ENCODE data around the gene JAKMIP2.

JAKMIP2 gene

DNA sequence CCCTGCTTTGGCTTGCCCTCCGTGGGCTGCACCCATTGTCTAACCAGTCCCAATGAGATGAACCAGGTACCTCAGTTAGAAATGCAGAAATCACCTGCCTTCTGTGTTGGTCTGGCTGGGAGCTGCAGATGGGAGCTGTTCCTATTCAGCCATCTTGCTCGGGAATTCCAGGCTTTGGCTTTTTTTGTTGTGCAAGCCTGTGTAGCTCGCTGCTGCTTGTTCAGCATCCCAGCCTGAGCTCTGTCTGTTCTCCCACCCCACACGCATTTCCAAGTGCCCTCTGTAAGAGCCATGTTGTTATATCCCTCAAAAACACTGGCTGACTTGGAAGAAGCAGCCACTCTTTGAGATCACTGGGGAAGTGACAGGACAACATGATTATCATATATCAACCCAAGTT lies 171.0 kb downstream of the JAKMIP2 start:
- Histone ChIP-seq H3K4me3 (ENCODE audit: low read depth, low read length) (no peak overlapping the region), H3K9me3 (ENCODE audit: control insufficient read depth, insufficient read depth, low read depth, low read length) (no peaks in the 10 kb centered on the region), H3K27ac (ENCODE audit: extremely low read depth, low read depth, low read length) (no peak overlapping the region), H3K36me3 (ENCODE audit: control insufficient read depth in 2 of 2, insufficient read depth in 1 of 2, low read length in 2 of 2) (peaks cover 0 to 4% of the 10 kb centered on the region in 2 experiments; a peak in 1 of 3 replicates), H3K4me1 (ENCODE audit: control insufficient read depth, insufficient read depth, low read length) (no peaks in the 10 kb centered on the region)
- POLR2A ChIA-PET, result no interaction called here
- CTCF ChIA-PET, result no interaction called here
- TF ChIP-seq SP3 (tag by site-specific recombination; IDR thresholded peaks at IDR 0.05) (no peak), KLF9 (tag by site-specific recombination; IDR thresholded peaks at IDR 0.05; ENCODE audit: low read depth) (no peak), ZNF146 (tag by site-specific recombination; IDR thresholded peaks at IDR 0.05) (no peak), ZNF610 (tag by site-specific recombination; IDR thresholded peaks at IDR 0.05; ENCODE audit: borderline replicate concordance) (no peak), ZNF394 (tag by site-specific recombination; IDR thresholded peaks at IDR 0.05; ENCODE audit: borderline replicate concordance) (no peak), YY1 (tag by site-specific recombination; IDR thresholded peaks at IDR 0.05) (no peak), KLF10 (tag by site-specific recombination; IDR thresholded peaks at IDR 0.05) (no peak), TCF7L2 (IDR thresholded peaks at IDR 0.05; ENCODE audit: borderline replicate concordance, low read depth, low read length) (no peak), ZNF19 (tag by site-specific recombination; IDR thresholded peaks at IDR 0.05; ENCODE audit: low read depth) (no peak), ZNF624 (tag by site-specific recombination; IDR thresholded peaks at IDR 0.05) (no peak), ZNF391 (tag by site-specific recombination; IDR thresholded peaks at IDR 0.05; ENCODE audit: borderline replicate concordance, low read depth) (no peak)
- TF ChIP-seq, protein P1, sequence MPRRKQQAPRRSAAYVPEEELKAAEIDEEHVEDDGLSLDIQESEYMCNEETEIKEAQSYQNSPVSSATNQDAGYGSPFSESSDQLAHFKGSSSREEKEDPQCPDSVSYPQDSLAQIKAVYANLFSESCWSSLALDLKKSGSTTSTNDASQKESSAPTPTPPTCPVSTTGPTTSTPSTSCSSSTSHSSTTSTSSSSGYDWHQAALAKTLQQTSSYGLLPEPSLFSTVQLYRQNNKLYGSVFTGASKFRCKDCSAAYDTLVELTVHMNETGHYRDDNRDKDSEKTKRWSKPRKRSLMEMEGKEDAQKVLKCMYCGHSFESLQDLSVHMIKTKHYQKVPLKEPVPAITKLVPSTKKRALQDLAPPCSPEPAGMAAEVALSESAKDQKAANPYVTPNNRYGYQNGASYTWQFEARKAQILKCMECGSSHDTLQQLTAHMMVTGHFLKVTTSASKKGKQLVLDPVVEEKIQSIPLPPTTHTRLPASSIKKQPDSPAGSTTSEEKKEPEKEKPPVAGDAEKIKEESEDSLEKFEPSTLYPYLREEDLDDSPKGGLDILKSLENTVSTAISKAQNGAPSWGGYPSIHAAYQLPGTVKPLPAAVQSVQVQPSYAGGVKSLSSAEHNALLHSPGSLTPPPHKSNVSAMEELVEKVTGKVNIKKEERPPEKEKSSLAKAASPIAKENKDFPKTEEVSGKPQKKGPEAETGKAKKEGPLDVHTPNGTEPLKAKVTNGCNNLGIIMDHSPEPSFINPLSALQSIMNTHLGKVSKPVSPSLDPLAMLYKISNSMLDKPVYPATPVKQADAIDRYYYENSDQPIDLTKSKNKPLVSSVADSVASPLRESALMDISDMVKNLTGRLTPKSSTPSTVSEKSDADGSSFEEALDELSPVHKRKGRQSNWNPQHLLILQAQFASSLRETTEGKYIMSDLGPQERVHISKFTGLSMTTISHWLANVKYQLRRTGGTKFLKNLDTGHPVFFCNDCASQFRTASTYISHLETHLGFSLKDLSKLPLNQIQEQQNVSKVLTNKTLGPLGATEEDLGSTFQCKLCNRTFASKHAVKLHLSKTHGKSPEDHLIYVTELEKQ (tag by site-specific recombination; IDR thresholded peaks at IDR 0.05; ENCODE audit: borderline replicate concordance), result no peak
- TF ChIP-seq, protein P2, sequence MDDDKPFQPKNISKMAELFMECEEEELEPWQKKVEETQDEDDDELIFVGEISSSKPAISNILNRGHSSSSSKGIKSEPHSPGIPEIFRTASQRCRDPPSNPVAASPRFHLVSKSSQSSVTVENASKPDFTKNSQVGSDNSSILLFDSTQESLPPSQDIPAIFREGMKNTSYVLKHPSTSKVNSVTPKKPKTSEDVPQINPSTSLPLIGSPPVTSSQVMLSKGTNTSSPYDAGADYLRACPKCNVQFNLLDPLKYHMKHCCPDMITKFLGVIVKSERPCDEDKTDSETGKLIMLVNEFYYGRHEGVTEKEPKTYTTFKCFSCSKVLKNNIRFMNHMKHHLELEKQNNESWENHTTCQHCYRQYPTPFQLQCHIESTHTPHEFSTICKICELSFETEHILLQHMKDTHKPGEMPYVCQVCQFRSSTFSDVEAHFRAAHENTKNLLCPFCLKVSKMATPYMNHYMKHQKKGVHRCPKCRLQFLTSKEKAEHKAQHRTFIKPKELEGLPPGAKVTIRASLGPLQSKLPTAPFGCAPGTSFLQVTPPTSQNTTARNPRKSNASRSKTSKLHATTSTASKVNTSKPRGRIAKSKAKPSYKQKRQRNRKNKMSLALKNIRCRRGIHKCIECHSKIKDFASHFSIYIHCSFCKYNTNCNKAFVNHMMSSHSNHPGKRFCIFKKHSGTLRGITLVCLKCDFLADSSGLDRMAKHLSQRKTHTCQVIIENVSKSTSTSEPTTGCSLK (tag by site-specific recombination; IDR thresholded peaks at IDR 0.05), result no peak
- TF ChIP-seq, protein P3, sequence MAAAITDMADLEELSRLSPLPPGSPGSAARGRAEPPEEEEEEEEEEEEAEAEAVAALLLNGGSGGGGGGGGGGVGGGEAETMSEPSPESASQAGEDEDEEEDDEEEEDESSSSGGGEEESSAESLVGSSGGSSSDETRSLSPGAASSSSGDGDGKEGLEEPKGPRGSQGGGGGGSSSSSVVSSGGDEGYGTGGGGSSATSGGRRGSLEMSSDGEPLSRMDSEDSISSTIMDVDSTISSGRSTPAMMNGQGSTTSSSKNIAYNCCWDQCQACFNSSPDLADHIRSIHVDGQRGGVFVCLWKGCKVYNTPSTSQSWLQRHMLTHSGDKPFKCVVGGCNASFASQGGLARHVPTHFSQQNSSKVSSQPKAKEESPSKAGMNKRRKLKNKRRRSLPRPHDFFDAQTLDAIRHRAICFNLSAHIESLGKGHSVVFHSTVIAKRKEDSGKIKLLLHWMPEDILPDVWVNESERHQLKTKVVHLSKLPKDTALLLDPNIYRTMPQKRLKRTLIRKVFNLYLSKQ (tag by site-specific recombination; IDR thresholded peaks at IDR 0.05; ENCODE audit: borderline replicate concordance), result no peak
- TF ChIP-seq, protein P4, sequence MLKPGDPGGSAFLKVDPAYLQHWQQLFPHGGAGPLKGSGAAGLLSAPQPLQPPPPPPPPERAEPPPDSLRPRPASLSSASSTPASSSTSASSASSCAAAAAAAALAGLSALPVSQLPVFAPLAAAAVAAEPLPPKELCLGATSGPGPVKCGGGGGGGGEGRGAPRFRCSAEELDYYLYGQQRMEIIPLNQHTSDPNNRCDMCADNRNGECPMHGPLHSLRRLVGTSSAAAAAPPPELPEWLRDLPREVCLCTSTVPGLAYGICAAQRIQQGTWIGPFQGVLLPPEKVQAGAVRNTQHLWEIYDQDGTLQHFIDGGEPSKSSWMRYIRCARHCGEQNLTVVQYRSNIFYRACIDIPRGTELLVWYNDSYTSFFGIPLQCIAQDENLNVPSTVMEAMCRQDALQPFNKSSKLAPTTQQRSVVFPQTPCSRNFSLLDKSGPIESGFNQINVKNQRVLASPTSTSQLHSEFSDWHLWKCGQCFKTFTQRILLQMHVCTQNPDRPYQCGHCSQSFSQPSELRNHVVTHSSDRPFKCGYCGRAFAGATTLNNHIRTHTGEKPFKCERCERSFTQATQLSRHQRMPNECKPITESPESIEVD (tag by site-specific recombination; IDR thresholded peaks at IDR 0.05), result no peak
- TF ChIP-seq, protein P5, sequence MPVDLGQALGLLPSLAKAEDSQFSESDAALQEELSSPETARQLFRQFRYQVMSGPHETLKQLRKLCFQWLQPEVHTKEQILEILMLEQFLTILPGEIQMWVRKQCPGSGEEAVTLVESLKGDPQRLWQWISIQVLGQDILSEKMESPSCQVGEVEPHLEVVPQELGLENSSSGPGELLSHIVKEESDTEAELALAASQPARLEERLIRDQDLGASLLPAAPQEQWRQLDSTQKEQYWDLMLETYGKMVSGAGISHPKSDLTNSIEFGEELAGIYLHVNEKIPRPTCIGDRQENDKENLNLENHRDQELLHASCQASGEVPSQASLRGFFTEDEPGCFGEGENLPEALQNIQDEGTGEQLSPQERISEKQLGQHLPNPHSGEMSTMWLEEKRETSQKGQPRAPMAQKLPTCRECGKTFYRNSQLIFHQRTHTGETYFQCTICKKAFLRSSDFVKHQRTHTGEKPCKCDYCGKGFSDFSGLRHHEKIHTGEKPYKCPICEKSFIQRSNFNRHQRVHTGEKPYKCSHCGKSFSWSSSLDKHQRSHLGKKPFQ (tag by site-specific recombination; IDR thresholded peaks at IDR 0.05), result no peak
- TF ChIP-seq, protein P6, sequence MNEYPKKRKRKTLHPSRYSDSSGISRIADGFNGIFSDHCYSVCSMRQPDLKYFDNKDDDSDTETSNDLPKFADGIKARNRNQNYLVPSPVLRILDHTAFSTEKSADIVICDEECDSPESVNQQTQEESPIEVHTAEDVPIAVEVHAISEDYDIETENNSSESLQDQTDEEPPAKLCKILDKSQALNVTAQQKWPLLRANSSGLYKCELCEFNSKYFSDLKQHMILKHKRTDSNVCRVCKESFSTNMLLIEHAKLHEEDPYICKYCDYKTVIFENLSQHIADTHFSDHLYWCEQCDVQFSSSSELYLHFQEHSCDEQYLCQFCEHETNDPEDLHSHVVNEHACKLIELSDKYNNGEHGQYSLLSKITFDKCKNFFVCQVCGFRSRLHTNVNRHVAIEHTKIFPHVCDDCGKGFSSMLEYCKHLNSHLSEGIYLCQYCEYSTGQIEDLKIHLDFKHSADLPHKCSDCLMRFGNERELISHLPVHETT (tag by site-specific recombination; IDR thresholded peaks at IDR 0.05), result no peak
- TF ChIP-seq, protein P7, sequence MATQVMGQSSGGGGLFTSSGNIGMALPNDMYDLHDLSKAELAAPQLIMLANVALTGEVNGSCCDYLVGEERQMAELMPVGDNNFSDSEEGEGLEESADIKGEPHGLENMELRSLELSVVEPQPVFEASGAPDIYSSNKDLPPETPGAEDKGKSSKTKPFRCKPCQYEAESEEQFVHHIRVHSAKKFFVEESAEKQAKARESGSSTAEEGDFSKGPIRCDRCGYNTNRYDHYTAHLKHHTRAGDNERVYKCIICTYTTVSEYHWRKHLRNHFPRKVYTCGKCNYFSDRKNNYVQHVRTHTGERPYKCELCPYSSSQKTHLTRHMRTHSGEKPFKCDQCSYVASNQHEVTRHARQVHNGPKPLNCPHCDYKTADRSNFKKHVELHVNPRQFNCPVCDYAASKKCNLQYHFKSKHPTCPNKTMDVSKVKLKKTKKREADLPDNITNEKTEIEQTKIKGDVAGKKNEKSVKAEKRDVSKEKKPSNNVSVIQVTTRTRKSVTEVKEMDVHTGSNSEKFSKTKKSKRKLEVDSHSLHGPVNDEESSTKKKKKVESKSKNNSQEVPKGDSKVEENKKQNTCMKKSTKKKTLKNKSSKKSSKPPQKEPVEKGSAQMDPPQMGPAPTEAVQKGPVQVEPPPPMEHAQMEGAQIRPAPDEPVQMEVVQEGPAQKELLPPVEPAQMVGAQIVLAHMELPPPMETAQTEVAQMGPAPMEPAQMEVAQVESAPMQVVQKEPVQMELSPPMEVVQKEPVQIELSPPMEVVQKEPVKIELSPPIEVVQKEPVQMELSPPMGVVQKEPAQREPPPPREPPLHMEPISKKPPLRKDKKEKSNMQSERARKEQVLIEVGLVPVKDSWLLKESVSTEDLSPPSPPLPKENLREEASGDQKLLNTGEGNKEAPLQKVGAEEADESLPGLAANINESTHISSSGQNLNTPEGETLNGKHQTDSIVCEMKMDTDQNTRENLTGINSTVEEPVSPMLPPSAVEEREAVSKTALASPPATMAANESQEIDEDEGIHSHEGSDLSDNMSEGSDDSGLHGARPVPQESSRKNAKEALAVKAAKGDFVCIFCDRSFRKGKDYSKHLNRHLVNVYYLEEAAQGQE (tag by site-specific recombination; IDR thresholded peaks at IDR 0.05), result no peak
